T-helper 1 cell treated with Interleukin-12 subunit alpha and Interleukin-12 subunit beta and Interleukin-4 antibody, amounts not matched to agents 30 μg/mL and 1 μg/mL, for 36 hours (primary cell): Measurements from ENCODE around the gene ATP6V1G1.
"Not testable (repeated sequence)": the region's sequence is repeated elsewhere in the genome, so short reads cannot be mapped to it uniquely, and the experiment has no call there.

Experiments
- H3K27ac Mint-ChIP-seq: one replicate; pipeline ENCODE4 v1.8.0; 2021; ENCODE audit warnings: mild to moderate bottlenecking, mixed read lengths
- H3K27me3 Mint-ChIP-seq: one replicate; pipeline ENCODE4 v1.8.0; 2021; ENCODE audit warnings: low read depth, mixed read lengths
- H3K36me3 Mint-ChIP-seq: one replicate; pipeline ENCODE4 v1.8.0; 2021; ENCODE audit warnings: low read depth, mixed read lengths
- H3K4me1 Mint-ChIP-seq: one replicate; pipeline ENCODE4 v1.8.0; 2021; ENCODE audit warnings: low read depth, mixed read lengths
- H3K4me3 Mint-ChIP-seq: one replicate; pipeline ENCODE4 v1.8.0; 2021; ENCODE audit warnings: mild to moderate bottlenecking, moderate library complexity, mixed read lengths
- H3K9me3 Mint-ChIP-seq: one replicate; pipeline ENCODE4 v1.8.0; 2021; ENCODE audit warnings: mixed read lengths

The ATP6V1G1 gene

GRCh38 chr9:114591849-114592248, 4.3 kb downstream of the ATP6V1G1 start:
- H3K27ac Mint-ChIP-seq = peak overlapping the region; percentile 87
- H3K27me3 Mint-ChIP-seq = no peaks in the 10 kb centered on the region
- H3K4me1 Mint-ChIP-seq = peaks cover 61% of the 10 kb centered on the region
- H3K36me3 Mint-ChIP-seq = peaks cover 46% of the 10 kb centered on the region
- no peaks in the 10 kb centered on the region for H3K9me3 Mint-ChIP-seq
- H3K4me3 Mint-ChIP-seq = peak overlapping the region; percentile 74

GRCh38 chr9:114592356-114592755, 4.8 kb downstream of the ATP6V1G1 start:
- Mint-ChIP-seq H3K4me1 (peaks cover 56% of the 10 kb centered on the region), H3K36me3 (peaks cover 49% of the 10 kb centered on the region), H3K4me3 (peak overlapping the region; percentile 74), H3K27me3 (no peaks in the 10 kb centered on the region), H3K27ac (peak overlapping the region; percentile 87), H3K9me3 (no peaks in the 10 kb centered on the region)

- H3K36me3 Mint-ChIP-seq = peaks cover 54% of the 10 kb centered on the region
- no peak overlapping the region for H3K4me3 Mint-ChIP-seq
- no peak overlapping the region for H3K27ac Mint-ChIP-seq
- H3K27me3 Mint-ChIP-seq = no peaks in the 10 kb centered on the region
- H3K9me3 Mint-ChIP-seq = no peaks in the 10 kb centered on the region
- H3K4me1 Mint-ChIP-seq = peaks cover 44% of the 10 kb centered on the region
Measured at GRCh38 chr9:114594136-114594535, 6.6 kb downstream of the ATP6V1G1 start.

GRCh38 chr9:114600502-114601248, 13.1 kb downstream of the ATP6V1G1 start:
- H3K4me1 Mint-ChIP-seq, H3K4me3 Mint-ChIP-seq, H3K27me3 Mint-ChIP-seq, H3K9me3 Mint-ChIP-seq, H3K27ac Mint-ChIP-seq: not testable (repeated sequence)
- peaks cover 50% of the 10 kb centered on the region for H3K36me3 Mint-ChIP-seq

GRCh38 chr9:114601787-114602186, 14.2 kb downstream of the ATP6V1G1 start:
- not testable (repeated sequence) for H3K4me1 Mint-ChIP-seq, H3K4me3 Mint-ChIP-seq, H3K9me3 Mint-ChIP-seq, H3K27me3 Mint-ChIP-seq, H3K27ac Mint-ChIP-seq
- H3K36me3 Mint-ChIP-seq = peaks cover 44% of the 10 kb centered on the region

- no peaks in the 10 kb centered on the region for H3K4me1 Mint-ChIP-seq
- no peak overlapping the region for H3K4me3 Mint-ChIP-seq
- H3K27ac Mint-ChIP-seq = no peak overlapping the region
- H3K9me3 Mint-ChIP-seq = peaks cover 9% of the 10 kb centered on the region
- no peaks in the 10 kb centered on the region for H3K27me3 Mint-ChIP-seq
- peaks cover 38% of the 10 kb centered on the region for H3K36me3 Mint-ChIP-seq
Measured at GRCh38 chr9:114602620-114603019, 15.1 kb downstream of the ATP6V1G1 start.

- Mint-ChIP-seq H3K36me3 (peaks cover 36% of the 10 kb centered on the region), H3K4me1 (no peaks in the 10 kb centered on the region), H3K27me3 (no peaks in the 10 kb centered on the region), H3K27ac (no peak overlapping the region), H3K4me3 (no peak overlapping the region), H3K9me3 (peaks cover 9% of the 10 kb centered on the region)
Measured at GRCh38 chr9:114603248-114603647, 15.7 kb downstream of the ATP6V1G1 start.

- Mint-ChIP-seq H3K9me3 (peaks cover 9% of the 10 kb centered on the region), H3K4me1 (peaks cover 4% of the 10 kb centered on the region), H3K4me3 (no peak overlapping the region), H3K27me3 (no peaks in the 10 kb centered on the region), H3K27ac (no peak overlapping the region), H3K36me3 (peaks cover 22% of the 10 kb centered on the region)
Measured at GRCh38 chr9:114604989-114605388, 17.4 kb downstream of the ATP6V1G1 start.

- H3K27me3 Mint-ChIP-seq = no peaks in the 10 kb centered on the region
- peaks cover 9% of the 10 kb centered on the region for H3K4me1 Mint-ChIP-seq
- H3K4me3 Mint-ChIP-seq = no peak overlapping the region
- H3K27ac Mint-ChIP-seq = no peak overlapping the region
- H3K36me3 Mint-ChIP-seq = peaks cover 11% of the 10 kb centered on the region
- H3K9me3 Mint-ChIP-seq = peaks cover 9% of the 10 kb centered on the region
Measured at GRCh38 chr9:114606068-114606467, 18.5 kb downstream of the ATP6V1G1 start.

GRCh38 chr9:114606597-114607207, 19.1 kb downstream of the ATP6V1G1 start:
- no peaks in the 10 kb centered on the region for H3K27me3 Mint-ChIP-seq
- peaks cover 7% of the 10 kb centered on the region for H3K36me3 Mint-ChIP-seq

GRCh38 chr9:114607671-114608524, 20.3 kb downstream of the ATP6V1G1 start:
- no peak overlapping the region for H3K27ac Mint-ChIP-seq
- no peaks in the 10 kb centered on the region for H3K9me3 Mint-ChIP-seq
- H3K4me3 Mint-ChIP-seq = no peak overlapping the region
- peaks cover under 1% of the 10 kb centered on the region for H3K36me3 Mint-ChIP-seq
- H3K4me1 Mint-ChIP-seq = peaks cover 20% of the 10 kb centered on the region
- no peaks in the 10 kb centered on the region for H3K27me3 Mint-ChIP-seq

More at GRCh38 chr9:114606597-114607207, 19.1 kb downstream of the ATP6V1G1 start:
- H3K4me3 Mint-ChIP-seq = no peak overlapping the region
- H3K9me3 Mint-ChIP-seq = peaks cover 5% of the 10 kb centered on the region
- no peak overlapping the region for H3K27ac Mint-ChIP-seq
- H3K4me1 Mint-ChIP-seq = peaks cover 9% of the 10 kb centered on the region

- H3K4me3 Mint-ChIP-seq = no peak overlapping the region
- no peaks in the 10 kb centered on the region for H3K9me3 Mint-ChIP-seq
- H3K36me3 Mint-ChIP-seq = no peaks in the 10 kb centered on the region
- no peaks in the 10 kb centered on the region for H3K27me3 Mint-ChIP-seq
- H3K4me1 Mint-ChIP-seq = peaks cover 24% of the 10 kb centered on the region
- H3K27ac Mint-ChIP-seq = no peak overlapping the region
Measured at GRCh38 chr9:114608525-114608796, 20.9 kb downstream of the ATP6V1G1 start.

- Mint-ChIP-seq H3K27me3 (no peaks in the 10 kb centered on the region), H3K36me3 (peaks cover 6% of the 10 kb centered on the region), H3K4me3 (peak overlapping the region; percentile 86), H3K9me3 (no peaks in the 10 kb centered on the region), H3K27ac (peak overlapping the region; percentile 85), H3K4me1 (peaks cover 38% of the 10 kb centered on the region)
Measured at GRCh38 chr9:114611516-114612271, 24.1 kb downstream of the ATP6V1G1 start.

- no peaks in the 10 kb centered on the region for H3K9me3 Mint-ChIP-seq
- H3K27ac Mint-ChIP-seq = peak overlapping the region; percentile 85
- no peaks in the 10 kb centered on the region for H3K27me3 Mint-ChIP-seq
- H3K4me1 Mint-ChIP-seq = peaks cover 43% of the 10 kb centered on the region
- H3K4me3 Mint-ChIP-seq = peak overlapping the region; percentile 86
- peaks cover 6% of the 10 kb centered on the region for H3K36me3 Mint-ChIP-seq
Measured at GRCh38 chr9:114612272-114612923, 24.8 kb downstream of the ATP6V1G1 start.
